GM23248 (cell line): ENCODE measurements around the gene ELOVL5. TPM values are rescaled to one million over a fixed set of nuclear protein-coding genes. Genes with fewer than 3 reads are reported as not detected.

ENCODE experiments used
- DNase-seq: peaks from one replicate; pipeline ENCODE4 v3.0.0-alpha.2; 2015
- H2AFZ ChIP-seq: fragments of 200-600 bp; sonication (generic); 2 replicates; pipeline ENCODE4 v1.6.1; 2016; ENCODE audit warnings: antibody characterized with exemption
- H3F3A ChIP-seq: fragments of 200-600 bp; sonication (generic); 2 replicates; pipeline ENCODE4 v1.6.1; 2016; ENCODE audit warnings: mild to moderate bottlenecking, antibody characterized with exemption, mixed run types; ENCODE audit not compliant: insufficient read depth
- H3K27ac ChIP-seq: fragments of 200-600 bp; sonication (generic); 2 replicates; pipeline ENCODE4 v1.5.1; 2016; ENCODE audit warnings: mild to moderate bottlenecking
- H3K27me3 ChIP-seq: fragments of 200-600 bp; sonication (generic); replicated peaks from 2 replicates; pipeline ENCODE4 v1.6.1; 2016; ENCODE audit warnings: mild to moderate bottlenecking; ENCODE audit not compliant: insufficient read depth
- H3K36me3 ChIP-seq: fragments of 200-600 bp; sonication (generic); 2 replicates; pipeline ENCODE4 v1.6.1; 2016; ENCODE audit warnings: low read depth, mild to moderate bottlenecking
- H3K4me1 ChIP-seq: fragments of 200-600 bp; sonication (generic); 2 replicates; pipeline ENCODE4 v1.6.1; 2016; ENCODE audit warnings: mild to moderate bottlenecking; ENCODE audit not compliant: insufficient read depth
- H3K4me2 ChIP-seq: fragments of 200-600 bp; sonication (generic); one replicate; pipeline ENCODE4 v1.6.1; 2016; ENCODE audit warnings: mild to moderate bottlenecking; ENCODE audit not compliant: unreplicated experiment
- H3K4me3 ChIP-seq: fragments of 200-600 bp; sonication (generic); 2 replicates; pipeline ENCODE4 v1.5.1; 2016; ENCODE audit warnings: mild to moderate bottlenecking
- H3K79me2 ChIP-seq: fragments of 200-600 bp; sonication (generic); 2 replicates; pipeline ENCODE4 v1.6.1; 2016; ENCODE audit warnings: mild to moderate bottlenecking; ENCODE audit not compliant: insufficient read depth
- H3K9ac ChIP-seq: fragments of 200-600 bp; sonication (generic); 2 replicates; pipeline ENCODE4 v1.6.1; 2016; ENCODE audit warnings: mild to moderate bottlenecking
- H3K9me2 ChIP-seq: fragments of 200-600 bp; sonication (generic); 2 replicates; pipeline ENCODE4 v1.6.1; 2016; ENCODE audit warnings: mixed run types, mild to moderate bottlenecking, moderate library complexity; ENCODE audit not compliant: insufficient read depth
- H3K9me3 ChIP-seq: fragments of 200-600 bp; sonication (generic); one replicate; pipeline ENCODE4 v1.6.1; 2017; ENCODE audit warnings: low read depth
- H4K20me1 ChIP-seq: fragments of 200-600 bp; sonication (generic); 2 replicates; pipeline ENCODE4 v1.6.0; 2016; ENCODE audit not compliant: insufficient read depth
- EZH2 ChIP-seq: fragments of 200-600 bp; sonication (generic); IDR thresholded peaks from 2 replicates; pipeline ENCODE4 v1.6.1; 2018; ENCODE audit warnings: antibody characterized with exemption, mild to moderate bottlenecking; ENCODE audit not compliant: insufficient read depth, poor library complexity, severe bottlenecking
- EZH2phosphoT487 ChIP-seq: fragments of 200-600 bp; sonication (generic); IDR thresholded peaks from 2 replicates; pipeline ENCODE4 v1.6.1; 2018; ENCODE audit warnings: antibody characterized with exemption, moderate library complexity, mild to moderate bottlenecking, low read depth; ENCODE audit not compliant: insufficient read depth
- WGBS, 2 experiments: methylation state at CpG; one replicate each; pipeline ENCODE4 v1.1.6; 2015 to 2017; ENCODE audit warnings: low lambda C conversion rate in 2 of 2, low coverage in 1 of 2; ENCODE audit errors: missing lambda C conversion rate in 2 of 2; 5-methylcytosine and 5-hydroxymethylcytosine counted together
- in situ Hi-C: fragments of 300-500 bp; cut with MboI; formaldehyde crosslinking; loops from 2 replicates; pipeline ENCODE4 v1.15.0; 2020
- polyA plus RNA-seq: library from polyadenylated mRNA; unstranded; fragments of >200 nt; fragmentation: Nextera tagmentation; extraction: Ambion mirVana; gene quantifications from 2 replicates; pipeline ENCODE4 v1.2.1, GENCODE V29; 2016
- total RNA-seq: library from RNA; depleted of rRNA; stranded (reverse); fragments of >200 nt; shearing (Covaris generic); gene quantifications from 2 replicates; pipeline ENCODE4 v1.2.3, GENCODE V29; 2014

Gene ELOVL5
- total and polyA plus RNA-seq, 2 experiments from 2014 or later, result 70.8 to 87.3 TPM

DNA sequence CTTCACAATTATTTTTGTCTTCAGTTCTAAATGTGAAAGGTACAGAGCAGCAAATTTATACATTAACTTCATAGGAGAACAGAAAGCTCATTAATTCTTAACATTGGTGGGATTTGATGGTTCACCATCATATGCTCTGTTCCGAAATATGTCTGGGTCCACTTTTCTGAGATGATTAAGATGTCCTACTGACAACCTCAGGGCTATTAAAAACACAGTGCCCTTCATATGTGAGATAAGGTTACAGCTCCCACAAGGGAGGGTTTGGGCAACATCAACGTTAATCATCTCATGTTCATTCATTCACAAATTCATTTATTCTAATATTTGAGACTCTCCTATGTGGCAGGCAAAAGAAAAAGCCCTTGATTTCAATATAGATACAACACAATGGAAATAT is 91.2 kb downstream of the ELOVL5 start:
- H3K36me3 ChIP-seq, result peaks cover 27% of the 10 kb centered on the region
- no peak overlapping the region for H3K27ac ChIP-seq
- H2AFZ ChIP-seq, result no peak overlapping the region
- 0 out of 2 replicates have a peak, but pooled peaks cover under 1% of the 10 kb centered on the region for H3F3A ChIP-seq
- H3K4me2 ChIP-seq, result no peak overlapping the region
- in situ Hi-C loops, result no loop called here
- H3K4me3 ChIP-seq, result no peak overlapping the region
- DNase-seq, result no peak
- H3K9me2 ChIP-seq, result no peaks in the 10 kb centered on the region
- H3K9me3 ChIP-seq, result no peaks in the 10 kb centered on the region
- no peaks in the 10 kb centered on the region for H3K27me3 ChIP-seq
- no peak overlapping the region for H3K9ac ChIP-seq
- no peaks in the 10 kb centered on the region for H3K4me1 ChIP-seq
- no peak for TF ChIP-seq EZH2phosphoT487
- TF ChIP-seq EZH2, result no peak
- no peaks in the 10 kb centered on the region for H4K20me1 ChIP-seq
- no peaks in the 10 kb centered on the region for H3K79me2 ChIP-seq
- WGBS, 2 experiments, result 86 to 88% methylated on average over 2 of the region's 2 CpGs

DNA sequence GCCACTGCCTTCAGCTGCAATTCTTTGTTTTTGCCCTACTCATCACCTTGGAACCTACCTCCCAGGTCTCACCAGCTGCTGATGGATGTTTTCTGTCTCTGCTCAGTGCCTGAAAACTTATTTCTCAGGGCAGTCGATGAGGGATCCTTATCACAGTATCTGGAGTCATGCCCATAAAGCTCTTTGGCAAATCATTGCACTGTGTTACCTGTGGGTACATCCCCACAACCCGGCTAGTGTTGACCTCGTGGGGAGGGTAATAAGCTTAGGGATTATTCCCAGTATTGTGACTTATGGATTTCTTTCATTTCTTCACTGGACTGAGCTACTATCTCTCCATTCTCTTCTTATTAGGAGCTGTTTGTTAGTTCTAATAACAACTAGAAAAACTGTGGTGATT is 91.7 kb downstream of the ELOVL5 start:
- no peak overlapping the region for H2AFZ ChIP-seq
- no peak overlapping the region for H3K9ac ChIP-seq
- H3K27me3 ChIP-seq, result no peaks in the 10 kb centered on the region
- H3K9me3 ChIP-seq, result no peaks in the 10 kb centered on the region
- DNase-seq, result no peak
- WGBS, 2 experiments, result 66 to 78% methylated on average over 3 of the region's 3 CpGs
- in situ Hi-C loops, result no loop called here
- H3K9me2 ChIP-seq, result no peaks in the 10 kb centered on the region
- H3K4me3 ChIP-seq, result no peak overlapping the region
- no peaks in the 10 kb centered on the region for H3K79me2 ChIP-seq
- H3K36me3 ChIP-seq, result peaks cover 21% of the 10 kb centered on the region
- no peaks in the 10 kb centered on the region for H3K4me1 ChIP-seq
- H3K4me2 ChIP-seq, result no peak overlapping the region
- TF ChIP-seq EZH2phosphoT487, result no peak
- TF ChIP-seq EZH2, result no peak
- H3K27ac ChIP-seq, result no peak overlapping the region
- H3F3A ChIP-seq, result peaks cover 6% of the 10 kb centered on the region
- H4K20me1 ChIP-seq, result no peaks in the 10 kb centered on the region

DNA sequence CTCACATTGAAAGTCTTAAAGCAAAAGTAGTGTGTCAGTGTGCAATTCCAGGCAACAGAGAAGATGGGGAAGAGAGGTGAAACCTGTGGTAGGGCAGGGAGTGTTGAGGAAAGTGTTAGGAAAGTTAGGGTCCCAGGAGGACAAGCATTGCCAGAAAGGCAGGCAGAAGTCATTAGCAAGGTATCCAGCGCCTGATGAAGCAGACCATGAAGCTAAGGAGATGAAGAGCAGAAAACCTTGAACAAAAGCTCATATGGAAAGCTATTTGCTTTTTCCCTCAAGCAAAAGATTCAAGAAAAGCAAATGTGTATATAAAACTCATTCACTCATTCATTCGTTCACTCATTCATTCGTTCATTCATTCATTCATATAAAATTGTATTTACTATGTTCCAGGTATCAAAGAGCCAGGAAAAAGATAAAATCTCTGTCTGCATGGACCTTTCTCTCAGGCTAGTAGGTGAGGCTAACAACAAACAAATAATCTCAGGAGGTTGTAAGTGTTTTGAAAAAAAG is 96.5 kb downstream of the ELOVL5 start:
- no peaks in the 10 kb centered on the region for H3K9me3 ChIP-seq
- peaks cover 22% of the 10 kb centered on the region for H3K4me1 ChIP-seq
- 39 to 40% methylated on average over 3 of the region's 3 CpGs for WGBS, 2 experiments
- H3K27ac ChIP-seq, result no peak overlapping the region
- no peaks in the 10 kb centered on the region for H3K9me2 ChIP-seq
- in situ Hi-C loops, result no loop called here
- no peak overlapping the region for H3K4me2 ChIP-seq
- H3K36me3 ChIP-seq, result no peaks in the 10 kb centered on the region
- H2AFZ ChIP-seq, result no peak overlapping the region
- no peak for DNase-seq
- H3F3A ChIP-seq, result peaks cover 31% of the 10 kb centered on the region
- H4K20me1 ChIP-seq, result no peaks in the 10 kb centered on the region
- no peak overlapping the region for H3K9ac ChIP-seq
- no peaks in the 10 kb centered on the region for H3K27me3 ChIP-seq
- H3K4me3 ChIP-seq, result no peak overlapping the region
- no peaks in the 10 kb centered on the region for H3K79me2 ChIP-seq
- TF ChIP-seq EZH2phosphoT487 (no peak), EZH2 (no peak)

DNA sequence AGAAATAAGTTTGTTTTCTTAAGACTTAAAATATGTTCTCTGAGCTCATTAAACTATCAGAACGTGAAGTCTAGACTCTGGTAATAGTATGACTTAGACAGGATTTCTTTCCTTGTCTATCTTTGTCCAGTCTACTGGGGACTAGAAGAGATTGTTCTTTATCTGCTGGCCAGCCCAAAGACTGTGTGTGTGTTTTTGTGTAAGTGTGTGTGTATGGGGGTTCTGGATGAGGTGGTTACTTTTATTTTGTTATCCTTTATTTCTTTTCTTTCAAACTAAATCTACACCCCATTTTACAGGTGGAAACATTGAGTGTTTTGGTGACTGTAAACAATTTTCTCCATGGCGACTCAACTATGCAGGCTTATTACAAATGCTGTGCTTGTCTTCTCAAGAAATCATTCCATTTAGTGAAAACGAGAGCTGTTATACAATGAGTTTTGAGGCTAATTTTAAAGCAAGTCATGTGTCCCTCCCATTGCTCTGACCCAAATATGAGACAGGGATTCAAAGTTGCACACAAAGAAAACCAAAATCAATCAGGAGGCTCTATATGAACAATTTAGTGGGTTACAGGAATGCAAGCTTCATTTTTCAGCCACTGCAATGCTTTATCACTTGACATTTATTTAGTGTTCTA is 97.6 kb downstream of the ELOVL5 start:
- Histone ChIP-seq H4K20me1 (no peaks in the 10 kb centered on the region), H3K9ac (no peak overlapping the region), H3K27ac (peak overlapping the region; percentile 65; the same call in 1 of the 2 replicates), H2AFZ (no peak overlapping the region; the same call in 1 of the 2 replicates), H3K79me2 (no peaks in the 10 kb centered on the region), H3K27me3 (0 out of 2 replicates have a peak, but pooled peaks cover 3% of the 10 kb centered on the region), H3K4me2 (no peak overlapping the region), H3F3A (peaks cover 31% of the 10 kb centered on the region), H3K9me2 (no peaks in the 10 kb centered on the region), H3K9me3 (no peaks in the 10 kb centered on the region), H3K4me3 (no peak overlapping the region), H3K4me1 (peaks cover 22% of the 10 kb centered on the region), H3K36me3 (no peaks in the 10 kb centered on the region)
- DNase-seq, result no peak
- 58 to 64% methylated on average over 3 of the region's 3 CpGs for WGBS, 2 experiments
- TF ChIP-seq EZH2 (no peak), EZH2phosphoT487 (no peak)
- in situ Hi-C loops, result no loop called here
